ENCODE data around the gene TTPAL.

Gene TTPAL

GRCh38 chr20:44500221-44500620 lies 24.5 kb downstream of the TTPAL start:
- DNase-seq = no peak

DNA sequence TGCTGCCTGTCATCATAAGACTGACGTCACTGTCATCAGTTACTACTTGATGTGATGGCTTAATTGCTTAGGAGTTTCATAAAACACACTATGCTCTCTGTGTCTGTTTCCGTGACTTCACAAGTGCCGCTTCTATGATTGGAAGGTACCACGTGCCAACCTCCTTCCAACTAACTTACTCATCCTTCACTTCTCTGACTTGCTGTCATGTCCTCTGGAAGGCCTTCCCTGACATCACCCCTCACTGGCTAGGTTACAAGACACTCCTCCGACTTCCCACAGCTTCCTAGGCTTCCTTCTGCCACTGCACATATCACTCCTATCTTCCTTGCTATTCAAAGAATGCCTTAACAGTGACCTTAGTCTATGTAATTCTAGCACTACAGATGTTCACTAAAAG lies 25.8 kb downstream of the TTPAL start:
- DNase-seq = no peak

GRCh38 chr20:44502968-44503367 lies 27.3 kb downstream of the TTPAL start:
- DNase-seq = no peak

GRCh38 chr20:44504402-44505307 lies 29.0 kb downstream of the TTPAL start:
- DNase-seq = no peak

DNA sequence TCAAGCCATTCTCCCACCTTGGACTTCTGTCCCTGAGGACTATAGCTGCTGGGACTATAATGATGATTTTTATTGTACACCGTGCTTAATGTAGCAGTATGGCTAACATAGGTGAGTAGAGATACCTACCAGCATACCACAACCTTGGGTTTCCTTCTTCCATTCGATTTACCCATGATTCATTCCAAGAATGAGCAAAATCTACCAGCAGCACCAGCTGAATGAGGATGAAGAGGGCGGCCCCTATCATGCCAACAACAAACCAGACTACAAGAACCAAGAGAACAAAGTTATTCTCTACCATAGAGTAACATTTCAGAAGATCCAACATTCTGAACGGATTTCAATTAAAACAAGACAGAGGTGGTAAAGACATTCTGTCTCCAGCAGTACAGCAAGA lies 34.1 kb downstream of the TTPAL start:
- DNase-seq = no peak

GRCh38 chr20:44513871-44514270 lies 38.2 kb downstream of the TTPAL start:
- no peak for DNase-seq

DNA sequence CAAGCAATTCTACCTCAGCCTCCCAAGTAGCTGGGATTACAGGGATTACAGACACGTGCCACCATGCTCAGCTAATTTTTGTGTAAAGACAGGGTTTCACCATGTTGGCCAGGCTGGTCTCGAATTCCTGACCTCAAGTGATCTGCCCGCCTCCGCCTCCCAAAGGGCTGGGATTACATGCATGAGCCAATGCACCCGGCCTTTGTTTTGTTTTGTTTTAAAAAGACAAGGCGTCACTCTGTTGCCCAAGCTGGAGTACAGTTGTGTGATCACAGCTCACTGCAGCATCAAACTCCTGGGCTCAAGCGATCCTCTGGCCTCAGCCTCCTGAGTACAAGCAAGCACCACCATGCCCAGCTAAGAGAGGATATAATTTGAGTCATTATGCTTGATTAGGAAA lies 40.8 kb downstream of the TTPAL start:
- DNase-seq = no peak

GRCh38 chr20:44517454-44517853 lies 41.8 kb downstream of the TTPAL start:
- DNase-seq = no peak

GRCh38 chr20:44518248-44518647 lies 42.6 kb downstream of the TTPAL start:
- no peak for DNase-seq

DNA sequence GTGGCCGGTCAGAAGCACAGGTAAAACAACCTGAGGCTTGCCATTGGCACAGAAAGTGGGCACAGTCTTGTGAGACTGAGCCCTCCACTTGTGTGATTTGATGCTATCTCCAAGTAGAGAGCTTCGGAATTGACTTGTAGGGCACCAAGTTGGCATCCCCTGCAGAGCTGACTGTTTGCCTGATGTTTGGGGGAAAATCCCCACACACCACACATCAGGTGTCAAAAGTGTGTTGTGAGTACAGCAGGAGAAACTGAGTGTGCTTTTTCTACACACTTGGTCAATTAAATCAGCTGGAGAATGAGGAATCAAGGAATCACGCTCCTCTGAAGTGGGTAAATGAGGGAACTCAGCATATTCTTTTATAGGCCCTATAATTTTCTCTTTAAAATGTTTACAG lies 45.2 kb downstream of the TTPAL start:
- DNase-seq = no peak

GRCh38 chr20:44521484-44522481 lies 46.1 kb downstream of the TTPAL start, which contains the start of gene SERINC3:
SERINC3 (minus strand) TSS chr20:44522070; CDS start chr20:44521951, 119 bp downstream.
- DNase-seq = peak; percentile 93 to 96

- DNase-seq = no peak
Measured at GRCh38 chr20:44522841-44523240, 47.2 kb downstream of the TTPAL start.

DNA sequence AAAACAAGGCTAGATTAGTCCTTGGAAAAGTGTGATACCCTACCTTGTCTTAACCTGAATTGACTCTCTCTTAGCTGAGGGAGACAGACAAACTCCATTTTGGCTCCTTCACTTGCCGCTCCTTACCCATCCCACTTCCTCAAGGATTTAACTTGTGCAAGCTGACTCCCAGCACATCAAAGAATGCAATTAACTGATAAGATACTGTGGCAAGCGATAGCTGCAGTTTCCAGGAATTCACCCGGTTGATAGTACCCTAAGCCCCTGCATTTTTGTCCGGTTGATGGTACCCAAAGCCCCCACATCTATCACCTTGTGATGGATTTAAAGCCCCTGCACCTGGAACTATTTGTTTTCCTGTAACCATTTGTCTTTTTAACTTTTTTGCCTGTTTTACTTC lies 48.1 kb downstream of the TTPAL start:
- no peak for DNase-seq

- no peak for DNase-seq
Measured at GRCh38 chr20:44526129-44526528, 50.5 kb downstream of the TTPAL start.

GRCh38 chr20:44527716-44528199 lies 52.1 kb downstream of the TTPAL start:
- no peak for DNase-seq

GRCh38 chr20:44528309-44528708 lies 52.6 kb downstream of the TTPAL start:
- DNase-seq = no peak

DNA sequence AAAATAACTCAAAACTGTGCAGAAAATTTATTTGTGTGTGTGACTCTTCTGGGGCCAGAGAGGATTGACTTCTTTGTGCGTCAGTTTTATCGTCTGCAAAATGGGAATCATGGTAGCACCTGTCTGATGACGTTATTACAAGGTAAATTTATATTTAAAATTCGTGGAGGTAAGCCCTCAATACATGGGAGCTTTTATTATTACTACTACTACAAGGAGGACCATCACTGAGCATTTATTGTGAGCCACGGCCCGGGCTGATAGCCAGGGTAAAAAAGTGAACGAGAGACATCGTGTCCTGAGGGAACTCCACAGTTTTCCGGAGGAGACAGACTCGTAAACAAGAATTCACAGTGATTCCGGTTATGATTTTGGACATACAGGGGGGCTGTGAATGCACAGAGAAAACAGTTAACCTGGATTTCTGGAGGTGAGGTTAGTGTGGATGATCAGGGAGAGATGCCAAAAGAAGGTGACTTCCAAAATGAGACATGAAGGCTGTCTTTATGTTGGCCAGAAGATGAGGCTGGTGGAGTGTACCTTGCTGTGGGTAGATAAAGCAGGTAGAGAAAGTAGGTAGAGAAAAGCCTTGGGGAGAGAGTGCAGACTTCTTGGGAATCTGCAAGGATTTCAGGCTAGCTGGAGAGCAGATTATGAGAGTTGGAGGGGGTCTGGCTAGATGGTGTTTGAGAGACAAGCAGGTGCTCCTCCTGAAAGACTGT lies 56.7 kb downstream of the TTPAL start:
- no peak for DNase-seq

GRCh38 chr20:44532981-44533331 lies 57.3 kb downstream of the TTPAL start:
- DNase-seq = no peak

- no peak for DNase-seq
Measured at GRCh38 chr20:44533928-44534327, 58.3 kb downstream of the TTPAL start.

DNA sequence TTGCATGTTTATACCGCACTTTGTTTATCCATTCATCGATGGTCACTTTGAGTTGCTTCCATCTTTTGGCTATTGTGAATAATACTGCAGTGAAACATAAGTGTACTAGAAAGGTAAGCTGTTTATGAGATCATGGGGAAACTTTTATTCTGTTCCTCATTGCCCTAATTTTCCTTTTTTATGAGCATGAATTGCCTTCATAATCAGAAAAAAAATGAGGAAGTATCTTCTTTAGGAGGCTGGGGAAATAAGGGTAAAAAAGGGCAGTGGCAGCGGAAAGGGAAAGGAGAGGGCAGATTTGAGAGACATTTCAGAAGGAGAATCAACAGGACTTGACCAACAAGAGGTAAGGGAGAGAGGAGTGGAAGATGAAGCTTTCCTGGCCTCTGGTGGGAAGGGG lies 60.5 kb downstream of the TTPAL start:
- DNase-seq = no peak

DNA sequence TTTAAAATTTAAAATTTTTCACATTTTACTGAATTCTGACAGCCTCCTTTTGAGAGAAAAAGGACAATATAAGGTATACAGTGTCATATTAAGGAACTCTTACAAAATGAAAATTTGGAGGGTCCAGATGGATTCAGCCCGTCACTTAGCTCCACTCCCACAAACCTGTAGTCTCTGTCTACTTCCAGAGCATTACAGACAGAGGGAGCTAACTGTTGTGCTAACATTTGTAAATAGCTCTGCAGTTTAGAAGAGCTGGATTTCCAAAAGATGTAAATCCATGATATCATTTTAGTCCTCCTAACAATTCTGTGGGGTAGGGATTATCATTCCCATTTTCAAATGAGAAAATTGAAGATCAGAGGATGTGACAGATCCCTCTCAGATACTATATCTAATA lies 62.3 kb downstream of the TTPAL start:
- no peak for DNase-seq

DNA sequence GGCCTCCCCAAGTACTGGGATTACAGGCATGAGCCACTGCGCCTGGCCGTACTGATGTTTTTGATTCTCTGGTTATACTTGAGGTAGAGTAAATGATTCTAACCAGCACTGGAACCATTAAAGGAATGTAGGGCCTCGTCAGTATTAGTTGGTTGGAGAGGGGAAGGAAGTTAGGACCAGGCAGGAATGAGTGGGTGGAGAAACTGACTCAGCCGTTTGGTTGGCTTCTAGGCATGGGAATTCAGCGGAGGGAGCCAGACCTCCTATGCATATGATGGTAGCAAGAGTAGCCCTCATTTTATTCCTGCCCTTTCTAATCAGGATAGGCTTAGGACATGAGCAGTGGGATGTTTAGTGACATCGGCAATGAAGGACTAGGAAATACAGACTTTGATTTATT lies 65.2 kb downstream of the TTPAL start:
- DNase-seq = no peak

DNA sequence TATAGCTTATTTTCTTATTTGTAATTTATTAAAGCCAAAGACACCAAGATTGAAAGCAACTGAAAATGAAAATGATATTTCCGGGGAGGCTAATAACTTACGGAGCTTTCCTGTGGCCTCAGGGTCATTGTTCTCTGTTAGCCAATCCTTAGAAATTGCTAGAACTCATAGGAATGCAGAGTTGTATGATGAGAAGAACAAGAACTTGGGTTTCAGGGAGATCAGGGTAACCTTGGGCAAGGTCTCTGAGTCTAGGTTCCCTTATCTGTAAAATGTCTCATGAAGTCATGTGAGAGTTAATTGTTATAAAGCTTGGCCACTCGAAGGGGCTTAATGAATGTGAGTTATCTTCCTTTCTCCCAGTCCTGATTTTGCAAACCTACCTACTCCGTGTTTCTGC lies 66.3 kb downstream of the TTPAL start:
- no peak for DNase-seq
